GM21619 (cell line): Measurements from ENCODE around the gene PRICKLE4.
"Not testable (repeated sequence)": the region's sequence is repeated elsewhere in the genome, so short reads cannot be mapped to it uniquely, and the experiment has no call there.

Experiments used
- ATAC-seq: cut with Tn5 transposase; IDR thresholded peaks from one replicate; pipeline ENCODE4 v1.9.1; 2021; ENCODE audit not compliant: unreplicated experiment

PRICKLE4 gene

GRCh38 chr6:41744236-41744787 lies 36.3 kb upstream of the PRICKLE4 start:
- no peak for ATAC-seq

DNA sequence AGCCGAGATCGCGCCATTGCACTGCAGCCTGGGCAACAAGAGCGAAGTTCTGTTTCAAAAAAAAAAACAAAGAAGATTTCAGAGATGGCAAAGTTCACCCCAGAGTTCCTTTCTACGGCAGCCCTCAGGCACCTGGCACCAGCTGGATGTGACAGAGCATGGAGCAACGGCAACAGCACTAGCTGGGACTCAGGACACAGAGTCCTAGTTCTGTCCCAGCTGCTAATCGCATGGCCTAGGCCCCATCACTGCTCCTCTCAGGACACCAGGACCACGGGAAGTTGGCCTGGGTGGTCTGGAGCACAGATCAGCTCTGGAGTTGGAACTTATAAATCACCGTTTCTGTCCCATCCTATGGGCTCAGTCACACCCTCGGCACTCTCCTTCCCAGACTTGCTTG lies 34.5 kb upstream of the PRICKLE4 start:
- no peak for ATAC-seq

DNA sequence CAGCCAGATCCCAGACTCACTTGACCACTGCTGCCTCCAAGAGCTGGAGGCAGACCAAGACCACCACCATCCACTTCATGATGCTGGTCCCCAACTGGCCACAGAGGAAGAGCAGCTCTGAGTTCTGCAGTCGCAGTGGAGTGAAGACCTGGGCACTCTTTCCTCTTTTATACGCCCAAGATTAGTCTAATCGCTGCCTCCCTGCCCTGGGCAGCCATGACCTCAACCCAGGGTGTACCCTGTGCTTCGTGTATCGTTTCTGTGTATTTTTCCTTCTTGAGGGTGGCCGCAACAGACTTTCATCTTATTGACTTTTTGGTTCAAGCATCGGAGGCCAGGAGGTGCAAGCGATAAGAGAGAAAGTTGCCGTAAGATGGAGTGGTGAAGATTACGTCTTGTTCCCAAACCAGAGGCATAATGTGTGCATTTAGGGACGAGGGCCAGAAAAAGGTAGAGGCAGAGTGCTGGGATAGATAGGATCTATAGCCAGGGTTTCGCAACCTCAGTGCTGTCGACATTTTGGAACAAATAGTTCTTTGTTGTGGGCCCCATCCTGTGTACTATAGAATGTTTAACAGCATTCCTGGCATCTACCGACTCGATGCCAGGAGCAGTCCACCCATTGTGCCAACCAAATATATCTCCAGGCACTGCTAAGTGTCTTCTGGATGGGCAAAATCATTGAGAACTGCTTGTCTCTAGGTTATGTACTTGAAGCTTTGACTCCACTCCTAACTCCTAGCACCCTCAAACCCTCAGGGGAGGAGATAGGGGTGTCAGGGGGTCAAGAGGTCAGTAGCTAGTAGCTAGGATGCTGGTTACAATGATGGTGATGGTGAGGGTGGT lies 33.1 kb upstream of the PRICKLE4 start, which contains the start of gene PGC:
TSS of gene PGC (minus strand) at position 142 of the 846 bp plus-strand sequence. CDS start at position 79, 63 bp downstream.
- ATAC-seq = no peak

DNA sequence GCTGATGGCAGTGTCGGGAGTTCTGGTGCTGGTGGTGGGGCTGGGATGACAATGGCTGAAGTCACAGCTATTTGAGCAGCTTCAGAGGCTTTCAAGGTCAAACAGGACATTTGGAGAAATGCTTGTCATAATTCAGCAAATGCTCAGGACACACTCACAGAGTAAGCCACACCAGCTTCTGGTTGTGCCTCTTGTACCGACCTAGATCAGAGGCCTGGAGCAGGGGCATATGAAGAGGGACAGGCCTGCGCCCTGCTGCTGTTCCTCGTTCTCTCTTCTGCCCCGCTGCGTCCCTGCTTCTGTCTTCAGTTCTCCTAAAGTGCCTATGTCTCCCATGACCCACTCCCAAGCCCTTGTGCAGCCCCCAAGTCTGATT lies 32.5 kb upstream of the PRICKLE4 start:
- no peak for ATAC-seq

GRCh38 chr6:41748542-41748941 lies 32.0 kb upstream of the PRICKLE4 start:
- ATAC-seq = no peak

- no peak for ATAC-seq
Measured at GRCh38 chr6:41750374-41750773, 30.2 kb upstream of the PRICKLE4 start.

- no peak for ATAC-seq
Measured at GRCh38 chr6:41755895-41756294, 24.7 kb upstream of the PRICKLE4 start.

DNA sequence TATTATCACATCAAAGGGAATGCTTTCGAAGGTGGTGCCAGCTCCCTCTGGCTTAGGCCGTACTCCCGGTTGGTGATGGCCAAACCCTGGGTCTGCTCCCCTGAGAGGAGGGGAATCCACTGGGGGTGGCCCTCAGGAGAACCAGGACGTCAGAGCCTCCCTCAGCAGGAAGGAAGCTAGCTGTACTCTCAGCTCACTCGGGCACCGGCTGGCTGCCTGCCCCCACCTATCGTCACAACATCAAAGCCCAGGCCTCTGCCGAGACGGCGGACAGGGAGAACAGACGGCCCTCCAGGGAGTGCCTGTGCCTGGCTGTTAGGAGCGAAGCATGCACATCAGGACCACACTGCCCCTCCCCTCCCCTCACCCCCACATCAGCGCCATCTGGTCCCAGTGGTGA lies 24.2 kb upstream of the PRICKLE4 start:
- no peak for ATAC-seq

DNA sequence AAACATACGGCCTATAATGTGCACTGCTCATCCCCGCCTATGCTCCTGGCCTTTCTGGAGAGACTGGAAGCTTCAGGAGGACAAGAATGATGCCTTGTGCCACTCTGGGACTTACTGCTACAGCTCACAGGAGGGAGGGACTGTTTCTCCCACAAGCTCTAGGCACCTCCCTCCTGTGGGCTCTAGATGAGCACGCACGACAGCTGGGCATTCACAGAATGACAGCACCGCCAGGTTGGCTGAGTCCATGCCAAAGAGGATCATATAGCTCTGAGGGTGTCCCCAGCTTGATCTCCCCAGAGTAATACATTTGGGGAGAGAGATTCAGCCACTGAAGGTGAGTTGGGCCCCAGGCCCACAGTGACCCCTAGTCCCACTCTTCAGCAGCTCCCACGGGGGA lies 23.3 kb upstream of the PRICKLE4 start:
- ATAC-seq = no peak

GRCh38 chr6:41757931-41758640 lies 22.5 kb upstream of the PRICKLE4 start:
- no peak for ATAC-seq

DNA sequence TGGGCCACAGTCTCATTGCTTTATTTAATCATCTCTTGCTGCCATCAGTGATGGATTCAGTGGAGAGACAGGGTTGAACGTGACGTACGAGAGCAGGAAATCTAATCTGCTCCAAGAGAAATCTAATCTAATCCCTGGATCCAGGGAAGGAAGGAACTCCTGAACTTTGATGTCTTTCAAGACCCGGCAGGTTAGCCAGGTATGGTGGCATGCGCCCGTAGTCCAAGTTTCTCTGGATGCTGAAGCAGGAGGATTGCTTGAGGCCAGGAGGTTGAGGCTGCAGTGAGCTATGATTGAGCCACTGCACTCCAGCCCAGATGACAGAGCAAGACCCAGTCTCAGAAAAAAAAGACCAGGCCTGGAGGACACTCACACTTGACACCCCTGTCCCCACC lies 21.9 kb upstream of the PRICKLE4 start:
- no peak for ATAC-seq

DNA sequence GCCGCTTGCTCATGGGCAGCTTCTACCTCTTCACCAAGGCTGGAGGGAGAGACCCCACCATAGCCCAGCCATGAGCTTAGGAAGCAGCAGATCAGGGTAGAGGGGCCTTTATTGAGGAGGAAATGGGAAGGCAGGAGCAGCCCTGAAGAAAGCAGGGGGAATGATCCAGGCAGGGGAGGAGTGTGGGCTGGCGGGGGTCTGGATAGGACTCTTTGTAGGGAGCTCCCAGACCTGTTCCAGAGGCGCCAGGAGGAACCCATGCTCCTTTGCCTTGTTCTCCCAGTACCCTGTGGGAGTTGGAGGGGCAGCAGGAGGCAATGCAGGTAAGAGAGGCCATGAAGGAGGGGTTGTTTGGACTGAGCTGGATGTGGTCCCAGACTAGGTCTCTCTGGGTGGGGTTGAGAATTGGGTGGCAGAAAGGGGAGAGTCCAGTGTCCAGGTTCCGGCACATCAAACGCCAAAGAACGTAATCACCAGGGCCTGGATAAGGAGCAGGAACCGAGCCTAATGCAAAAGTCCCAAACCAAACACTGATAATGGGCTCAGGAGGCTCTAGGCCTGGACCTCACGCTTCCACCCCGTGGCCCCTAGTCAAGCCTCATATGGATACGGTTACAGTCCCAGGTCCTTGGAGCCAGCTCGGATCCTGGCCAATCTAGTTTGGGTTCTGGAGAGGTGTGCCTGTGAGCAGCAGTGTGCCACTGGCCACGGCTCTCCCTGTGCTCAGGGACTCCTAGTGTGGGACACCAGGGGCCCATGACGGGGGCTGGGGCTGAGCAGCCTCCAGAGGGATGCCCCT lies 21.3 kb upstream of the PRICKLE4 start:
- no peak for ATAC-seq

GRCh38 chr6:41759905-41760579 lies 20.5 kb upstream of the PRICKLE4 start:
- ATAC-seq = no peak

DNA sequence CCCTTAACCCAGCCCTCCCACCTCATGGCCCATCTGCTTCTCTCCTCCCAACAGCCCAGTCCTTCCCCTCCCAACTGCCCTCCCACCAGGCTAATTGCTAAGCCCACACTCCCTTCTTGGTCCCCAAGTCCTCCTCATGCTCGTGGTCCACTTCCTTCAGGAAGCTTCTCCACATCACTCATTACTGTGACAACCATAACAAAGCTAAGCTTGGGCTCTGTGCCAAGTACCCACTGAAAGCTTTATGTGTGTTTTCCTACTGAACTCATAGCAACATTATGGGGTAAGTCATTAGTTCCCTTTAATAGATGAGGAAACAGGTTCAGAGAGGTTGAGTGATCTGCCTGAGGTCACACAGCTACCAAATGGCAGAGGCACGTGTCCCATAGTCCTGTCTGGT lies 17.1 kb upstream of the PRICKLE4 start:
- no peak for ATAC-seq

- ATAC-seq = not testable (repeated sequence)
Measured at GRCh38 chr6:41766043-41766664, 14.4 kb upstream of the PRICKLE4 start.

DNA sequence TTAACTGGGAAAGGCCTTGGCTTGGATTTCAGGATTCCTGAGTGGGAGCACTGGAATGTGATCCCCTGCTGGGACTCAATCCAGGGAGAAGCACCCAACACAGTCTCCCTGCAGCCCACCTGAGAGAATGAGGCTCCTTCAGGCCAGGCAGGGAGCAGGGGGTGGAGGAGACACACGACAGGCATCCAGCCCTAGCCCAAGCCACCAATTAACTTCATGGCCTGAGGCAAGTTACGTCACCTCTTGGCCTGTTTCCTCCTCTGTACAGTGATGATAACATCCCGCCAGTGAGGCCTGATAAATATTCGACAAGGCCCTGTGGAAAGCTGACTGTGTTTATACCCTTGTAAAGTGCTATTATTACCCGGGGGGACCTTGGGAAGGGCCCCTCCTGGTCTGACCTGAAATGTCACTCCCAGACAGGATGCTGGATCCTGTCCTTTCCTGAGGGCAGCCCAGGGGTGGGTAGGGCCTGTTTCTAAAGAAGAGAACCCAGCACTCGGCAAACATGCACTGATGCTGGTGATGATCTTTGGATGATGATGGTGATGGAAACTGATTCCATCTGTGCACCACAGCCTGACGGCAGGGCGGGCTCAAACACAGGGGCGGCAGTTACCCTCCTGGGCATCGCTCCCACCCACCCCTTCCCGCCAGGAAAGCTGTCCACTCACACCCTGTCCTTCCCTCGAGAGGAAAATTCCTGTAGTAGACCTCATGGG lies 13.3 kb upstream of the PRICKLE4 start:
- ATAC-seq = no peak

DNA sequence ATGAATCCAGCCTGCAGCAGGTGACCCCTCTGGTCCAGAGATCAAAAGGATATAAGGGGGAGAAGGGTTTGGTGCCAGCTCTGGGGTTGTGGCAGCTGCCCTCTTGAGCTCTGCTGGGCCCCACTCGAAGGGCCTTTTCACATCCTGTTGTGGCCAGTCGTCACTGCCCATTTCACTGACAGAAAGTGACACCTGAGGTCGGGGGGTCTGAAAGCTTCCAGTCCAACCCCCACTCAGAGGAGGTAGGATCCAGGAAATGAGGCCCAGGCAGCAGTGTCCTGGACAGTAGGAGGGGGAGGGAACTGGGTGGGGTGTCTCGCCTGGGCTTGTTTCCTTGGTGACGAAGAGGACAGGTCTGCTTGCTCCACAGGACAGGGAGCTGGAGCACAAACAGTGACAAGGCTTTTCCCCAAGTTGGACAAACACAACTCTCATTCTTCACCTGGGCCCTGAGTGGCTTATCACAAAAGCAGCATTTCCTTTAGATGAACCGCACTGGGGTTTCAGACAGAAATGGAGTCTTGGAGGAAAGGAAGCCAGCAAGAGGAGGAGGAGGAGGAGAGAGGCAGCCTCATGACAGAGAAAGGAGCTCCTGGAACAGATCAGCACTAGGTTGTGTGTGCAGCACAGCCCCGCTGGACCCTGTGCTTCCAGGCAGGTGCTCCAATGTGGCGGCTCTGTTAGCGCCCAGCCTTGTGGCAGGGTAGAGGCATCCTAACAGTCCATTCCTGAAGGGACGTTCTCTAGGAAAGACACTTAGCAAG lies 11.9 kb upstream of the PRICKLE4 start:
- ATAC-seq = no peak

DNA sequence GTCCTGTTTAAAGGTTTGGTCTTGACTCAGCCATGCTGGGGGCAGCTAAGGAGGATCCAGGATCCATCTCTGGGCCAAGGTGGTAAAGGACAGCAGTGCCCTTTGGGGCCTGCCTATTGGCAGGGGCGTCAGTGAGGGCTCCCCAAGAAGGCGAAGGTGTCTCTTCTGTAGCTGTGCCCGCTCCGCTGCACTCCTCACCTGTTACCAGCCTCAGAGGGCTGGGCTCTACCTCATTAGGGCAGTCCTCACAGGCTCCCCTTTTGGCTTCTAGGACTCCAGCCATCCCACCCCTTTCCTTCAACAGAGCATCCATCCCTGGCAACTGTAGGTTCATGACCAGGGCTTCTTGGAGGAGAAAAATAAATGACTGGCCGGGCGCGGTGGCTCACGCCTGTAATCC lies 11.2 kb upstream of the PRICKLE4 start:
- no peak for ATAC-seq
